GM19023 (cell line): ENCODE measurements around the gene DRAP1.
"Not testable (repeated sequence)": the region's sequence is repeated elsewhere in the genome, so short reads cannot be mapped to it uniquely, and the experiment has no call there.

ENCODE experiments used
- ATAC-seq: cut with Tn5 transposase; IDR thresholded peaks from one replicate; pipeline ENCODE4 v1.9.1; 2021; ENCODE audit warnings: mild to moderate bottlenecking, moderate library complexity; ENCODE audit not compliant: unreplicated experiment

DRAP1 gene

GRCh38 chr11:65886826-65887722 is 32.2 kb upstream of the DRAP1 start:
- no peak for ATAC-seq

GRCh38 chr11:65887723-65888162 is 31.5 kb upstream of the DRAP1 start:
- peak; percentile 0 for ATAC-seq

- ATAC-seq: peak; percentile 40
Measured at GRCh38 chr11:65888163-65888814, 30.9 kb upstream of the DRAP1 start, which contains the start of gene FIBP. FIBP (minus strand) TSS chr11:65888471; CDS start chr11:65888418, 53 bp downstream.

- ATAC-seq: peak; percentile 53
Measured at GRCh38 chr11:65890324-65891218, 28.7 kb upstream of the DRAP1 start, which contains the start of gene CCDC85B. CCDC85B (plus strand) TSS chr11:65890673; CDS start chr11:65890784, 111 bp downstream.

GRCh38 chr11:65891219-65892136 is 27.7 kb upstream of the DRAP1 start:
- no peak for ATAC-seq

GRCh38 chr11:65892137-65892540 is 27.1 kb upstream of the DRAP1 start:
- ATAC-seq: not testable (repeated sequence)

- no peak for ATAC-seq
Measured at GRCh38 chr11:65892661-65893317, 26.4 kb upstream of the DRAP1 start.

- ATAC-seq: no peak
Measured at GRCh38 chr11:65894034-65894591, 25.1 kb upstream of the DRAP1 start.

GRCh38 chr11:65895482-65895981 is 23.7 kb upstream of the DRAP1 start:
- no peak for ATAC-seq

GRCh38 chr11:65896034-65896999 is 22.9 kb upstream of the DRAP1 start:
- no peak for ATAC-seq

GRCh38 chr11:65897020-65897471 is 22.2 kb upstream of the DRAP1 start:
- no peak for ATAC-seq

- no peak for ATAC-seq
Measured at GRCh38 chr11:65898656-65899355, 20.4 kb upstream of the DRAP1 start.

- no peak for ATAC-seq
Measured at GRCh38 chr11:65899356-65900124, 19.7 kb upstream of the DRAP1 start.

GRCh38 chr11:65900125-65900898 is 18.9 kb upstream of the DRAP1 start, which contains the start of gene FOSL1:
FOSL1 (minus strand) TSS chr11:65900388; CDS start chr11:65900339, 49 bp downstream.
- peak; percentile 81 for ATAC-seq

- no peak for ATAC-seq
Measured at GRCh38 chr11:65900899-65901180, 18.4 kb upstream of the DRAP1 start.
